HCT116 (cell line): Measurements from ENCODE around the gene SLC6A7. TPM values are rescaled to one million over a fixed set of nuclear protein-coding genes. Genes with fewer than 3 reads are reported as not detected.

Experiments used
- ATAC-seq: fragments of 200-7000 bp; cut with Tn5 transposase; 2 replicates; pipeline ENCODE4 v1.9.1; 2020; ENCODE audit warnings: mild to moderate bottlenecking, moderate library complexity
- BruUV-seq: library from RNA; stranded (reverse); fragments of 400-500 nt; replicated peaks from 2 replicates; lab custom pipeline; 2021; lab: Mats Ljungman, UMichigan
- CTCF ChIA-PET: fragments of 300-600 bp; sonication (Branson Sonifier 250); formaldehyde crosslinking; loops from one replicate; lab custom pipeline; 2021; ENCODE audit warnings: antibody characterized with exemption; lab: Charles Lee
- POLR2A ChIA-PET: fragments of 300-600, 350-600 bp; sonication (Branson Sonifier 250); formaldehyde crosslinking; loops from one replicate; lab custom pipeline; 2021; ENCODE audit warnings: antibody characterized with exemption; lab: Charles Lee
- RAD21 ChIA-PET, 2 experiments: fragments of 300-600 bp; sonication (Branson Sonifier 250); formaldehyde crosslinking; loops; one replicate each; lab custom pipeline; 2023; ENCODE audit warnings: low total read pairs in 2 of 2; ENCODE audit not compliant: uncharacterized antibody in 2 of 2, unreplicated experiment in 2 of 2, low non-redundant PET in 1 of 2; lab: Charles Lee
- DNase-seq: peaks from one replicate; pipeline ENCODE4 v3.0.0-alpha.2; 2010; ENCODE audit warnings: low read depth, low spot score
- H2AFZ ChIP-seq: fragments of 200-600 bp; shearing (Covaris generic), sonication (generic); 2 replicates; pipeline ENCODE4 v1.6.1; 2017; ENCODE audit warnings: low read depth, mixed run types, mixed read lengths, antibody characterized with exemption, low read length; ENCODE audit not compliant: poor library complexity, severe bottlenecking
- H3K27ac ChIP-seq: 2 replicates; pipeline ENCODE4 v1.5.1; 2012; ENCODE audit warnings: low read depth, low read length
- H3K27me3 ChIP-seq: fragments of 200-600 bp; sonication (generic); 2 replicates; pipeline ENCODE4 v1.6.1; 2016; ENCODE audit warnings: mixed run types, low read length, mixed read lengths; ENCODE audit not compliant: insufficient read depth
- H3K36me3 ChIP-seq, 2 experiments: fragments of 200-500 bp in 1 of 2; fragments of 200-600 bp in 1 of 2; sonication (Bioruptor generic) in 1 of 2; sonication (generic) in 1 of 2; 2 replicates each; pipeline versions ENCODE4 v1.5.1 to v1.6.1; 2014 to 2016; ENCODE audit warnings: low read length in 2 of 2, inconsistent platforms in 1 of 2, mixed read lengths in 1 of 2, mixed run types in 1 of 2; ENCODE audit not compliant: insufficient read depth in 2 of 2, control insufficient read depth in 1 of 2
- H3K4me1 ChIP-seq, 2 experiments: fragments of 200-600 bp in 1 of 2; sonication (generic) in 1 of 2; 2 replicates each; pipeline versions ENCODE4 v1.5.1 to v1.6.1; 2012 to 2017; ENCODE audit warnings: low read length in 2 of 2, inconsistent platforms in 1 of 2, mild to moderate bottlenecking in 1 of 2, mixed read lengths in 1 of 2, mixed run types in 1 of 2, moderate library complexity in 1 of 2; ENCODE audit not compliant: insufficient read depth in 2 of 2, control insufficient read depth in 1 of 2
- H3K4me2 ChIP-seq: fragments of 200-600 bp; sonication (generic); 2 replicates; pipeline ENCODE4 v1.6.1; 2017; ENCODE audit warnings: mixed run types, low read length, mixed read lengths
- H3K4me3 ChIP-seq, 2 experiments: fragments of 200-600 bp in 1 of 2; sonication (generic) in 1 of 2; replicated peaks in 1 of 2; 2 replicates each; pipeline ENCODE4 v1.5.1; 2011 to 2016; ENCODE audit warnings: low read length in 2 of 2, control low read depth in 1 of 2, low read depth in 1 of 2, mild to moderate bottlenecking in 1 of 2, mixed read lengths in 1 of 2, mixed run types in 1 of 2
- H3K79me2 ChIP-seq: fragments of 200-600 bp; sonication (generic); 2 replicates; pipeline ENCODE4 v1.6.1; 2017; ENCODE audit warnings: mild to moderate bottlenecking, mixed run types, low read length, moderate library complexity, mixed read lengths; ENCODE audit not compliant: insufficient read depth
- H3K9ac ChIP-seq: fragments of 200-600 bp; sonication (generic); 2 replicates; pipeline ENCODE4 v1.6.1; 2016; ENCODE audit warnings: low read length, mixed read lengths
- H3K9me2 ChIP-seq: fragments of 200-600 bp; sonication (generic), shearing (Covaris generic); 2 replicates; pipeline ENCODE4 v1.6.1; 2017; ENCODE audit warnings: mixed run types, mild to moderate bottlenecking, moderate library complexity; ENCODE audit not compliant: insufficient read depth
- H3K9me3 ChIP-seq, 2 experiments: fragments of 200-500 bp in 1 of 2; fragments of 200-600 bp in 1 of 2; sonication (Bioruptor generic) in 1 of 2; sonication (generic) in 1 of 2; 2 replicates each; pipeline ENCODE4 v1.6.1; 2014 to 2017; ENCODE audit warnings: low read length in 2 of 2, mixed read lengths in 2 of 2, inconsistent platforms in 1 of 2, low read depth in 1 of 2, mild to moderate bottlenecking in 1 of 2, mixed run types in 1 of 2, moderate library complexity in 1 of 2; ENCODE audit not compliant: control insufficient read depth in 1 of 2, insufficient read depth in 1 of 2
- H4K20me1 ChIP-seq: fragments of 200-600 bp; sonication (generic), shearing (Covaris generic); 2 replicates; pipeline ENCODE4 v1.6.1; 2017; ENCODE audit warnings: mixed run types, mild to moderate bottlenecking, moderate library complexity; ENCODE audit not compliant: insufficient read depth
- ATF3 ChIP-seq: IDR thresholded peaks from 2 replicates; pipeline ENCODE4 v1.6.1; 2012
- CBX3 ChIP-seq: IDR thresholded peaks from 2 replicates; pipeline ENCODE4 v1.6.1; 2012; ENCODE audit warnings: low read depth
- CEBPB ChIP-seq: IDR thresholded peaks from 2 replicates; pipeline ENCODE4 v1.6.1; 2012; ENCODE audit warnings: low read depth
- EGR1 ChIP-seq: IDR thresholded peaks from 2 replicates; pipeline ENCODE4 v1.6.1; 2012; ENCODE audit warnings: low read depth
- ELF1 ChIP-seq: IDR thresholded peaks from 2 replicates; pipeline ENCODE4 v1.6.1; 2012; ENCODE audit warnings: low read depth, borderline replicate concordance
- EZH2phosphoT487 ChIP-seq: fragments of 200-600 bp; IDR thresholded peaks from 2 replicates; pipeline ENCODE4 v1.6.1; 2018; ENCODE audit warnings: antibody characterized with exemption, borderline replicate concordance
- FOSL1 ChIP-seq: IDR thresholded peaks from 2 replicates; pipeline ENCODE4 v1.6.1; 2012; ENCODE audit warnings: low read depth
- JUND ChIP-seq: IDR thresholded peaks from 2 replicates; pipeline ENCODE4 v1.6.1; 2012
- MAX ChIP-seq: IDR thresholded peaks from 2 replicates; pipeline ENCODE4 v1.6.1; 2012
- POLR2AphosphoS5 ChIP-seq: IDR thresholded peaks from 2 replicates; pipeline ENCODE4 v1.6.1; 2011; ENCODE audit warnings: mild to moderate bottlenecking, low read depth, low read length, moderate library complexity
- RAD21 ChIP-seq: IDR thresholded peaks from 2 replicates; pipeline ENCODE4 v1.6.1; 2012; ENCODE audit warnings: low read depth, mild to moderate bottlenecking
- REST ChIP-seq: IDR thresholded peaks from 2 replicates; pipeline ENCODE4 v1.6.1; 2012; ENCODE audit warnings: low read depth
- SP1 ChIP-seq: IDR thresholded peaks from 2 replicates; pipeline ENCODE4 v1.6.1; 2012; ENCODE audit warnings: low read depth
- SRF ChIP-seq: IDR thresholded peaks from 2 replicates; pipeline ENCODE4 v1.6.1; 2012; ENCODE audit warnings: low read depth
- YY1 ChIP-seq: IDR thresholded peaks from 2 replicates; pipeline ENCODE4 v1.6.1; 2011; ENCODE audit warnings: low read length, low read depth, moderate library complexity, mild to moderate bottlenecking; ENCODE audit not compliant: insufficient replicate concordance; ENCODE audit errors: extremely low read depth
- ZBTB33 ChIP-seq: IDR thresholded peaks from 2 replicates; pipeline ENCODE4 v1.6.1; 2011; ENCODE audit warnings: mild to moderate bottlenecking, low read length, moderate library complexity; ENCODE audit not compliant: insufficient replicate concordance; ENCODE audit errors: extremely low read depth
- ZFX ChIP-seq: fragments of 450-650 bp; IDR thresholded peaks from 2 replicates; pipeline ENCODE4 v1.6.1; 2017
- ZNF274 ChIP-seq: fragments of 200-500 bp; sonication (Bioruptor generic); IDR thresholded peaks from 2 replicates; pipeline ENCODE4 v1.6.1; 2014; ENCODE audit warnings: mild to moderate bottlenecking, low read depth, low read length, inconsistent platforms
- intact Hi-C: fragments of 100-400 bp; cut with micrococcal nuclease; formaldehyde crosslinking; loops from 2 replicates; pipeline ENCODE4 v1.10.0; 2022
- total RNA-seq: library from RNA; stranded (reverse); gene quantifications from one replicate; pipeline ENCODE4 v1.2.1, GENCODE V29; 2021; ENCODE audit not compliant: unreplicated experiment

The SLC6A7 gene
- total RNA-seq, 1 experiment from 2014 or later = not detected

GRCh38 chr5:150154618-150155128, 35.2 kb upstream of the SLC6A7 start:
- TF ChIP-seq ZFX (no peak), RAD21 (no peak), REST (no peak), ELF1 (no peak), FOSL1 (no peak), EZH2phosphoT487 (no peak), YY1 (no peak), ZBTB33 (no peak), CBX3 (no peak), SP1 (no peak), POLR2AphosphoS5 (no peak), EGR1 (no peak), ZNF274 (no peak), SRF (no peak), ATF3 (no peak), MAX (no peak), CEBPB (no peak), JUND (no peak)
- TF ChIP-seq, all 23 proteins: peak for 0
- BruUV-seq = no TSS peak
- H3K79me2 ChIP-seq = no peaks in the 10 kb centered on the region
- no peaks in the 10 kb centered on the region for H3K36me3 ChIP-seq
- no peaks in the 10 kb centered on the region for H4K20me1 ChIP-seq
- H3K9me2 ChIP-seq = no peaks in the 10 kb centered on the region
- ChIA-PET CTCF (no interaction called here), POLR2A (no interaction called here), RAD21 (no interaction called here)
- ATAC-seq (no peak), DNase-seq (no peak)
- no peaks in the 10 kb centered on the region; a peak in 1 of 4 replicates for H3K4me1 ChIP-seq
- intact Hi-C loops = no loop called here
- H3K4me2 ChIP-seq = no peak overlapping the region
- no peaks in the 10 kb centered on the region for H3K27me3 ChIP-seq
- no peak overlapping the region for H3K4me3 ChIP-seq
- H3K9me3 ChIP-seq = no peaks in the 10 kb centered on the region
- no peak overlapping the region for H3K9ac ChIP-seq
- H2AFZ ChIP-seq = no peak overlapping the region
- no peak overlapping the region for H3K27ac ChIP-seq
